GM18909 (cell line): Measurements from ENCODE around the gene FGF18.

ENCODE experiments used
- ATAC-seq: cut with Tn5 transposase; IDR thresholded peaks from one replicate; pipeline ENCODE4 v1.9.1; 2021; ENCODE audit warnings: mild to moderate bottlenecking; ENCODE audit not compliant: unreplicated experiment, poor library complexity

The FGF18 gene

DNA sequence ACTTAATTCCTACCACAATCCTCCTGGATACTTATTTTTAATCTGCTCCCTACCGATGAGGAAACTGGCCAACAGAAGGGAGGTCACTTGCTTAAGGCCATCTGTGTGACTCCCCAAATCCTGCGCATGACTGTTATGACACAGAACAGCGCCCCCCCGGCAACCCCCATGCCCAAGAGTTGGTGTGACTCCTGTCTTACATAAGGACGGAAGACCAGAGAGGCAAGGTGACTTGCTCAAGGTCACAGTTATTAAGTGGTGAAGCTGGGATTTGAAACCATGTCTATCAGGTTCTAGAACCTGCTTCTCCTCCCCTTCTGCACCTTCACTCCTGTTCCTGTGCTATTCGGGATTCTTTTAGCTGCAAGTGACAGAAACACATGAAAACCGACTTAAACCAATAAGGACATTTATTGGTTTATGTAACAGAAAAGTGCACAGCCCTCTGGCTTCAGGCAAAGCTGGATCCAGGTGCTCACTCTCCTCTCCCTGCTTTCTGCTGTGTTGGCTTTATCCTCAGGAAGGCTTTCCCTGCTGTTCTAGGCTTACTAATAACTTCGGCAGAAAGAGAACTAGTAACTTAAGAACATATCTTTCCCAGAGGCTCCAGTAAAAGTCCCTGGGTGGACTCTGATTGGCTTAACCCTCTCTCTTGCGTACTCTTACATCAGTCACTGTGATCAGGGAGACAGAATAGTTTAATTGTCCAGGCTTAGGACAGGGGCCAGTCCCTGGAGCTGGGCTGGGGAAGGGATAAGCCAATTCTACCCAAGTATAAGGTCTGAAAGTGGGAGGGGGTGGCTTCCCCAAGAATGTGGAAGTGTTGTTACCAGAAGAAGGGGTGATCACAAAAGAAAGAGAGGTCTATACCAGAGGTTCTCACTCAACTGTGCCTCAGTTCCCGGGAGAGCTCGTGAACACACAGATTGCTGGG, 43.7 kb downstream of the FGF18 start:
- no peak for ATAC-seq

DNA sequence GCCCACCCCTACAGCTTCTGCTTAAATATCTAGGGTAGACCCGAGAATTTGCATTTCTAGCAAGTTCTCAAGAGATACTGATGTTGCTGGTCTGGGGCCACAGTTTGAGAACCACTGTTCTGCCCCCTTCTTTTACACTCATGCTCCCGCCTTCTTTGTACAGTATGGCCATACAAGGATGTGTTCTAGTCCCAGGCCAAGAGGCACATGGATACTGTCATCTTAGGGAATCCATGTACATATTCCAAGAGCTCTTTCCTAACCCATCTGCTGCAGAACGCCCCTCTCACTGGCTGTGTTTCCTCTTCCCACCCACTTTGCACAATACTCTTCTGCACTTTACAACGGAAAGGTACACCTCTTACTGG, 44.4 kb downstream of the FGF18 start:
- ATAC-seq: no peak

GRCh38 chr5:171464829-171465228, 45.4 kb downstream of the FGF18 start:
- ATAC-seq: no peak

DNA sequence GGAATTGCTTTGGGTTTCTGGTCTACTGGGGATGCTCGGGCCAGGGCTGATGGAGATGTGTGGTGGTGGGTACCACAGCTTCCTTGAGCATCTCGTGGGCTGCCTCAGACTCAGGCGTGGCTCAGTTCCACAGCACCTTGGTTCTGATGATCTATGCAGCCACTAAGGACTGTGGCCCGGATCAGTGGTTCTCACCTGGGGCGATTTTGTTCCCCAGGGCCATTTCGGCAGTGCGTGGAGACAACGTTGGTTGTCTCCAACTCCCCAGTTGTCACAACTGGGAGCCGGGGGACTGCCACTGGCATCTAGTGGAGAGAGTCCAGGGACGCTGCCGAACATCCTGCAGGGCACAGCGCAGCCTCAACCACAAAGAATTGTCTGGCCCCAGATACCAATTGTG, 47.7 kb downstream of the FGF18 start:
- no peak for ATAC-seq

DNA sequence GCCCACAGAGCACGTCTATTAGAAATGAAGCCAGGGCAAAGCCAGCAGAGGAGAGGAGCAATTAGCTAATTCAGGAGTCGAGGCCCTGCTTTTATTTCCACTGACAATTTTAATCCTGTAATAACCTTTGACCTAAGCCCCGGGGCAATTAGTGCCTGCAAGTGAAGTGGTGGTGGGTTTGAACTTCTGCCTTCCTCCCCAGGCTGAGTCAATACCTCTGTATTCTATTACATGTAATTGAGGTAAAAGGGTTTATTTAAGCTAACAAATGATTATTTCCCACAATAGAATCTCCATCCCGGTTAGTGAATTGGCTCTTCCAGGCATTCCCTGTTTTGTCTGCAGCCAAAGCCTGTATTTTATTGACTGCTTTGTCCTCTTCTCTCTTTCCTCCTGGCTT, 49.9 kb downstream of the FGF18 start:
- ATAC-seq: no peak

DNA sequence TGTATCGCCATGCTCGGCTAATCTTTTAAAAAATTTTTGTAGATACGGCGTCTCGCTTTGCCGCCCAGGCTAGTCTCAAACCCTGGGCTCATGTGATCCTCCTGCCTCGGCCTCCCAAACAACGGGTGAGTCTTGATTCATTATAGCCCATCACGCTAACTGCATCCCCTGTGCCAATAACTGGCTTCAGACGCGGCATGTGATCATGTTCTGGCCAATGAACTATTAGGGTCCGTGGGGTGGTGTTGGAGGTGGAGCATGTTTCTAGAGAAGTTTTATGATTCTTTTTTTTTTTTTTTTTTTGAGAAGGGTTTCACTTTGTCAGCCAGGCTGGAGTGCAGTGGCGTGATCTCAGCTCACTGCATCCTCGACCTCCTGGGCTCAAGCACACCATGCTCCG, 51.0 kb downstream of the FGF18 start:
- no peak for ATAC-seq

DNA sequence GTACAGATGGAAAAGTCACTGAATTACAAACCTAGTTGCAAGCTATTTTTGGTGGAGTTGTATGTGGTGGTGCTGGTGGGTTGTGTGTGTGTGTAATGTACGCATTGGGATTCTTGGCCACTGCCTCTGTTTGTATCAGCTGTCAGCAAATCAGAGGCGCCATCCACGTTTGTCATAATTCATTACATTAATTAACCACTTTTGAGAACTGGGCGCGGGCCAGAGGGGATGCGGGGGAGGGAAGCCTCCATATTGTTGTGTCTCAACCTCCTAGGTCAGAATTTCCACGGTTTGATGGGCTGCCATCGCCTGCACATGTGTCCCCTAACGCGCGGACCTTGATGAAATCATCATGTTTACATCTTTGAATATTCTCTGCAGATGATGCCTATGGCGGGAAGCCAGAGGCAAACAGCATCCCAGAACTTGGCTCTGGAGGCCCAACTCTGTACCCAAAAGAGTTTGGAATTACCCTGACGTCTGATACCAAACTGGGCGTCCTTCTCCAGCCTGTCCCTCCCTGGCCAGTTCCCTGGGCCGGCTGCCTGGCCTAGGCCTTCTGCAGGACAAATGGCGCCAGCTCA, 54.9 kb downstream of the FGF18 start:
- no peak for ATAC-seq

- ATAC-seq: no peak
Measured at GRCh38 chr5:171475596-171475995, 56.1 kb downstream of the FGF18 start.

GRCh38 chr5:171476701-171477100, 57.3 kb downstream of the FGF18 start:
- no peak for ATAC-seq

DNA sequence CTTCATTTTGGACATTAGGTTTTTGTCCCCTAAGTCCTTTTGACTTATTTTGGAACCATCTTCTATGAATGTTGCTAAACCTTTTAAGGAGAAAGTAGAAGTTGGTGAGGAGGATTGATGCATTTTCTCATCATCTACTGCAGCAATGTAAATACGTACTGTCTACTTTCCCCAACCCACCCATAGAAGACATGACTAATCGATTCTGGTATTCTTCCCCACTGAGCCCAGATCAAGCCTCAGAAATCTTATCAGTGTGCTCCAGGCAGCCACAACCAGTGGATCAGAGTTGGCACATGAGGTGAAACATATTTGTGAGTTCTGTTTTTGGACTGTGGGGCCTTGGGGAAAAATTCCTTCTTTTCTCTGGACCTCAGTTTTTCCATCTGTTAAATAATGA, 57.7 kb downstream of the FGF18 start:
- no peak for ATAC-seq

- no peak for ATAC-seq
Measured at GRCh38 chr5:171477666-171478065, 58.2 kb downstream of the FGF18 start.

DNA sequence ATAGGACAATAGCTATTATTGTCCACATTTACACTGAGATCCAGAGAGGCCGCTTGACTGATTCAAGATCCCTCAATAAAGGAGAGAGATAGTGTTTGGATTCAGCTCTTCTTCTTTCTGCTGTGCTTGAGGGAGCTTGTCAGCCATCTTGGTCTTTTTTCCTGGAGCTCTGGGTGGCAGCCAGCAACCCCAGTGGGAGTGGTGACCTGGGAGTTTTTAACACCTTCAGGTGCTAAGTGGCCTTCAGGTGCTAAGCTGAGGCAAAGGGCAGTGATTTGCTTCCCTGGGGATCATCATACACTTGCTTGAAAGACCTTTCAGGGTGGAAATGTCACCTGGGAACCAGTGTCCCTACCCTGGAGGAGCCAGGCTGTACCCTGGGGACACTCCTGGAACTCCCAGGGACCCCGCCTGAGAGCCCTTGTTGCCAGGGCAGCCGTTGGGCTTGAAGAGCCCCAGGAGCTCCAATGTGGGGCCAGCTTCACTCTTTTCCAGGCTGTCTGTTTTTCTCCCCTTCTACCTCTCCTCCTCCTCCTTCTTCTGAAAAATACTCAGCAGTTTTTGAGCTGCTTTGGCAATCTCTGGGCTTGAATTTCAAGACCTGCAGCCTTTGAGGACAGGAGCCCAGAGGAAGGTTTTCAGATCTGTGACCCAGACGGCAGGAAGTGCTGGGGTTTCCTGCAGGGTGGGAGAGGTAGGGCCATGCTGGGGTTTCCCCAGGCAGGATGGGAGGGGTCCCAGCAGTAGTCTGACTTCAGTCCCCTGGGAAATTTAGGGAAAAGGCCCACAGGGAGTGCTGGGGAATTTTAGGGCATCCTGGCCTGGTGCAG, 59.7 kb downstream of the FGF18 start:
- ATAC-seq: no peak

DNA sequence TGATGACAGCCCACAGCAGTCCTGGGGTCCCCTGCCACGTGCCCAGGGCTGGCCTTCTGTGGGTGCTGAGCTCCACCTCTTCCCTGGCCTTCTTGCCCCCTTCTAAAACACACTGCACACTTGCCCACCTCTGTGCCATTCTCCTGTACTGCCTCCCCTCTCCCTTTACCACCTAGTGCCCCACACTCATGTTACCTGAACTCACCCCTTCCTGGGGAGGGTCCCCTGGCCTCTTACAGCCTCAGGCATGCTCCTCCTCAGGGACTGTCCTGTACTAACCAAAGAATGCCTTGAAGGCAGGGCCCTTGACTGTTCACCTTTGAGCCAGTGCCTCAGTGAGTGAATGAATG, 60.3 kb downstream of the FGF18 start:
- ATAC-seq: no peak

DNA sequence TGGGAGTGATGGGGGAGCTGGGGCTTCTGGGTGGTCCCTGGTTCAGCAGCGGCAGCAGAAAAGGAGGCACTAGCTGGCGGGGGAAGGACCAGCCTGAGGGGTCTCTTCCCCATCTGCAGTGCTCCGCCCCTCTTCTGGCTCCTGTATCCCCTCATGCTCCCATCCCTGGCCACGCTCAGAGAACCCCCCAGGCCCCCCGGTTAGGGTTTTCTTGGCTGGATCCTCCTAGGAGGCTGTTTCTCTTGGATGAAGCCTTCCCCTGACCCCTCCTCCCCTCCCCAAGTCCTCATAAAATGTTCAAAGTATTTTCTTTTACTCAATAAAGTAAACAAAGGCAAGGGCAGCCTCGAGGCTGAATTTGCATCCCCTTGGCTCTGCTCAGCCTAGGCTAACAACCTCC, 60.8 kb downstream of the FGF18 start:
- no peak for ATAC-seq

GRCh38 chr5:171481571-171482433, 62.4 kb downstream of the FGF18 start:
- ATAC-seq: no peak

- no peak for ATAC-seq
Measured at GRCh38 chr5:171482434-171482730, 62.9 kb downstream of the FGF18 start.

- no peak for ATAC-seq
Measured at GRCh38 chr5:171483551-171484135, 64.2 kb downstream of the FGF18 start.

DNA sequence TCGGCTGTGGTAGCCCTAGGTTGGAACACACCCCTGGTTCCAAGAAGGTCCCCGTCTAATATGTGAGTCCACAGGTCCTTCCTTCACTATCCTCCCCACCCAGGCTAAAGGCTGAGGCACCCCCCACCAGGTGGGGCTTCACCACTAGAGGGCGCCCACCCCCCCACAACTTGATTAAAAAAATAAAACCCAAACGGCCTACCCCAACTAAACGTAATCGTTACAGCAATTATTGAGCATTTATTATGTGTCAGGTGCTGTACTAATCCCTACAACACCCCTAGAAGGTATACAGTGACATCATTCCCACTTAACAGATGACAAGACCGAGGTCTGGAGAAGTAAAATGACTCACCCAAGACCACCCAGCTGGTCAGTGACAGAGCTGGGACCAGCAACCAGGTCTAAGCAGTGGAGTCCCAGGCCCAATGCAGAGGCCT, 65.0 kb downstream of the FGF18 start:
- no peak for ATAC-seq

DNA sequence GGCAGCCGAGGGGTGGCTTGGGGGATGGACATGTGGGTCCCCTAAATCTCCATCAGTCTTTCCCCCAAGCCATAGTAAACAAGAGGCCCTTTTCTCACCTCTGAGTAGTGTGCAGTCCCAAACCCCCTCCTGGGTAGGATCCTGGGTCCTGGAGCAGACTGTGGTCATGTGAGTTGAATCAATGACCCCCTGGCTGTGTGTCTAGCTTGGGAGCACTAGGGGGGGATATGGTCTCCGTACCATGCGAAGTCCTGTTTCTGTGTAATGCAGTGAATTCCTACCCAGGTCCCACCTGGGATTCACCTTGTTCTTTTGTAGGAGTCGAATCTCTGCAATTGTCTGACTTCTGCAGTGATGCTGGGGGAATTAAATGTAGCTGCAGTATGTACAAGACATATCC, 66.2 kb downstream of the FGF18 start:
- no peak for ATAC-seq

DNA sequence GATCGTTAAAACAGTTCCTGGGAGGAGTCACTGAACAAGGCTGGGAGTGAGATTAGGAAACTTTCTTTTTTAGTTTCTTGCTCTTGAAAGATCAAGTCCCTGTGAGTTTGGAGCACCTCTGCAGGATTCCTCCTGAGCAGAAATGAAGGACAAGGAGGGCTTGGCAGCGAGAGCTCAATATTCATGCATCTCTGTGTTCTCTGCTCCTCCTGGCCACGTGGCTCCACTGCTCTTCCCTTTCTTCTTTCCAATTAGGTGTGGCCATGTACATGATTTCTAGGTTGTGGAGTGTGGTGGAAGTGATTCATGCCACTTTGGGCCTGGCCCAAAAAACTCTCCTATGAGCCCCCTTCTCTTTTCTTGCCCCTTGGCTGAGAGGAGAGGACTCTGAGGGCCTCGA, 67.2 kb downstream of the FGF18 start:
- no peak for ATAC-seq
